ENCODE measurements around the gene HOXD8. TPM values are rescaled to one million over a fixed set of nuclear protein-coding genes. Genes with fewer than 3 reads are reported as not detected.

HOXD8 gene
- total RNA-seq, 1 experiment from 2014 or later: not detected

DNA sequence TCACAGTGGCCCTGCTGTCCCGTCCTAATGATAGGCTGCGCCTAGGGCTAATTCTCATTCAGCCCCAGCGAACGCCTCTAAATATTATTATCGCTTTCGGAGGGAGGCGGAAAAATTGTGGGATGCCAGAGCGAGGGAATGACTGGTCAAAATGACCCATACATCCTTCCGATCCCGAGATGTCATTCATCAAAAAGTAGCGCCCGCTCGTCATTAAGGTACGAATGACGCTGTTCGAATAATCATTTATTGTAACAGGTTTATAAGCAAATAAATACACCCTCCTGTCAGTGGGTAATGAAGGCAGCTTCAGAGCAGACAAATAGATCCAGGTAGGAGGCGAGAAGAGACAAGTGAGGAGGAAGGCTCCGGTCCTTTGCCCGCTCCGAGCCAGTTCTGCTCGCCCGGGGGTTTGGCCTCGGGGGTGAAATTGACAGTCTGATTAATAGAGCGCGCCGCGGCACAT, 45.7 kb upstream of the HOXD8 start, which contains the start of gene EVX2:
Gene EVX2 (minus strand): TSS at position 167 of the 466 bp plus-strand sequence. CDS start 186 bp downstream, outside the sequence.
- Mint-ChIP-seq H3K27ac (ENCODE audit: low read depth, unreplicated experiment) (no peak within 1 kb of the TSS), H3K9me3 (ENCODE audit: unreplicated experiment) (peaks cover 13% of the 10 kb centered on the region), H3K36me3 (ENCODE audit: insufficient read depth, unreplicated experiment) (peaks cover 6% of the 10 kb centered on the region), H3K4me3 (ENCODE audit: unreplicated experiment) (no peak within 1 kb of the TSS), H3K4me1 (ENCODE audit: insufficient read depth, unreplicated experiment) (peaks cover 11% of the 10 kb centered on the region), H3K27me3 (ENCODE audit: insufficient read depth, unreplicated experiment) (peaks cover 63% of the 10 kb centered on the region)
- TF ChIP-seq, protein P1, sequence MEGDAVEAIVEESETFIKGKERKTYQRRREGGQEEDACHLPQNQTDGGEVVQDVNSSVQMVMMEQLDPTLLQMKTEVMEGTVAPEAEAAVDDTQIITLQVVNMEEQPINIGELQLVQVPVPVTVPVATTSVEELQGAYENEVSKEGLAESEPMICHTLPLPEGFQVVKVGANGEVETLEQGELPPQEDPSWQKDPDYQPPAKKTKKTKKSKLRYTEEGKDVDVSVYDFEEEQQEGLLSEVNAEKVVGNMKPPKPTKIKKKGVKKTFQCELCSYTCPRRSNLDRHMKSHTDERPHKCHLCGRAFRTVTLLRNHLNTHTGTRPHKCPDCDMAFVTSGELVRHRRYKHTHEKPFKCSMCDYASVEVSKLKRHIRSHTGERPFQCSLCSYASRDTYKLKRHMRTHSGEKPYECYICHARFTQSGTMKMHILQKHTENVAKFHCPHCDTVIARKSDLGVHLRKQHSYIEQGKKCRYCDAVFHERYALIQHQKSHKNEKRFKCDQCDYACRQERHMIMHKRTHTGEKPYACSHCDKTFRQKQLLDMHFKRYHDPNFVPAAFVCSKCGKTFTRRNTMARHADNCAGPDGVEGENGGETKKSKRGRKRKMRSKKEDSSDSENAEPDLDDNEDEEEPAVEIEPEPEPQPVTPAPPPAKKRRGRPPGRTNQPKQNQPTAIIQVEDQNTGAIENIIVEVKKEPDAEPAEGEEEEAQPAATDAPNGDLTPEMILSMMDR (IDR thresholded peaks at IDR 0.05; ENCODE audit: unreplicated experiment): no peak
- intact Hi-C loops (cut with micrococcal nuclease): loop anchor here (10.0 kb wide), 1 partner anchor 119 kb away; no protein-coding TSS in a partner anchor
- DNase-seq (ENCODE audit: unreplicated experiment): no peak
- no TSS peak for BruUV-seq (replicated peaks)
- ChIA-PET CTCF (interaction anchor here (0.6 to 3.3 kb wide), 3 partner anchors 9 to 552 kb away, joined by 3 to 25 read pairs (median 4); no protein-coding TSS in a partner anchor), POLR2A (interaction anchor here (0.6 kb wide), 1 partner anchor 718 kb away, joined by 4 read pairs; no protein-coding TSS in a partner anchor)

DNA sequence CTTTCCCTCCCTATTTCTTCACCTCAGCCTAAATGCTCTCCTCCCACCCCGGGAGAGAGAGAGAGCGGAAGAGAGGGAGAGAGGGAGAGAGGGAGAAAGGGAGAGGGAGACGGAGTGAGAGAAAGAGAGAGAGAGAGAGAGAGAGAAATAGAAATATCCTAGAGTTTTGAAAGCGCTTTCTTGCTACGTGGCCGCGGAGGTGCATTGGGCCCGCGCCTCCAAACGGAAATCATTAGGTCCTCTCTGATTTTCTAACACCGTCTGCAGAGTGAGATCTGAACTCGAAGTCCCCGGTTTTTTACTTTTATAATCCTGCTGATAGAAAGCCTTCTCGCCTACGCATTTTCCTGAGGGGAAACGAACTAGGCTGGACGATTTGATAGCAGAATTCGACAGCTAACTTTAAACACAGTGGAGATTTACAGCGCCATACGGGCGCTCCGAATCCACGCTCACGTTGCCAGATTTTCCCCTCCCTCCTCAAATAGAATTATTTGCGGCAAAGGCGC, 44.8 kb upstream of the HOXD8 start:
- H3K4me3 Mint-ChIP-seq (ENCODE audit: unreplicated experiment): no peak overlapping the region
- CTCF ChIA-PET: interaction anchor here (0.6 to 2.0 kb wide), 7 partner anchors 9 to 774 kb away, joined by 3 to 44 read pairs (median 8); no protein-coding TSS in a partner anchor
- intact Hi-C loops (cut with micrococcal nuclease): loop anchor here (10.0 kb wide), 1 partner anchor 120 kb away; no protein-coding TSS in a partner anchor

GRCh38 chr2:176085120-176085788, 44.3 kb upstream of the HOXD8 start:
- POLR2A ChIA-PET: interaction anchor here (0.5 to 1.0 kb wide), 3 partner anchors 395 to 981 kb away, joined by 3 to 4 read pairs (median 3); no protein-coding TSS in a partner anchor
- no peak overlapping the region for H3K4me3 Mint-ChIP-seq (ENCODE audit: unreplicated experiment)

More for the DNA sequence above, 44.8 kb upstream of the HOXD8 start:
- peaks cover 11% of the 10 kb centered on the region for H3K4me1 Mint-ChIP-seq (ENCODE audit: insufficient read depth, unreplicated experiment)
- BruUV-seq (replicated peaks): no TSS peak
- peaks cover 63% of the 10 kb centered on the region for H3K27me3 Mint-ChIP-seq (ENCODE audit: insufficient read depth, unreplicated experiment)
- POLR2A ChIA-PET: interaction anchor here (0.6 to 0.8 kb wide), 2 partner anchors 719 to 791 kb away, joined by 4 read pairs; no protein-coding TSS in a partner anchor
- DNase-seq (ENCODE audit: unreplicated experiment): no peak
- H3K36me3 Mint-ChIP-seq (ENCODE audit: insufficient read depth, unreplicated experiment): peaks cover 6% of the 10 kb centered on the region
- H3K9me3 Mint-ChIP-seq (ENCODE audit: unreplicated experiment): peaks cover 7% of the 10 kb centered on the region
- TF ChIP-seq, protein P1 (IDR thresholded peaks at IDR 0.05; ENCODE audit: unreplicated experiment): no peak
- no peak overlapping the region for H3K27ac Mint-ChIP-seq (ENCODE audit: low read depth, unreplicated experiment)

More at GRCh38 chr2:176085120-176085788, 44.3 kb upstream of the HOXD8 start:
- TF ChIP-seq, protein P1 (IDR thresholded peaks at IDR 0.05; ENCODE audit: unreplicated experiment): no peak
- Mint-ChIP-seq H3K36me3 (ENCODE audit: insufficient read depth, unreplicated experiment) (peaks cover 6% of the 10 kb centered on the region), H3K9me3 (ENCODE audit: unreplicated experiment) (peaks cover 7% of the 10 kb centered on the region), H3K27me3 (ENCODE audit: insufficient read depth, unreplicated experiment) (peaks cover 64% of the 10 kb centered on the region), H3K4me1 (ENCODE audit: insufficient read depth, unreplicated experiment) (peaks cover 11% of the 10 kb centered on the region), H3K27ac (ENCODE audit: low read depth, unreplicated experiment) (no peak overlapping the region)
- BruUV-seq (replicated peaks): no TSS peak
- intact Hi-C loops (cut with micrococcal nuclease): loop anchor here (10.0 kb wide), 1 partner anchor 120 kb away; no protein-coding TSS in a partner anchor
- no peak for DNase-seq (ENCODE audit: unreplicated experiment)
- CTCF ChIA-PET: interaction anchor here (0.6 to 2.0 kb wide), 32 partner anchors 9 to 1101 kb away, joined by 3 to 44 read pairs (median 3); no protein-coding TSS in a partner anchor

Data from MCF 10A (cell line).